ENCODE measurements around the gene TMA16.
A peak's percentile ranks its signal among the peaks of the same experiment; 100 is the strongest.
"Not testable (repeated sequence)": the region's sequence is repeated elsewhere in the genome, so short reads cannot be mapped to it uniquely, and the experiment has no call there.

Gene TMA16

GRCh38 chr4:163515198-163515597 lies 20.7 kb downstream of the TMA16 start:
- no peak for DNase-seq (ENCODE audit: low read depth)

DNA sequence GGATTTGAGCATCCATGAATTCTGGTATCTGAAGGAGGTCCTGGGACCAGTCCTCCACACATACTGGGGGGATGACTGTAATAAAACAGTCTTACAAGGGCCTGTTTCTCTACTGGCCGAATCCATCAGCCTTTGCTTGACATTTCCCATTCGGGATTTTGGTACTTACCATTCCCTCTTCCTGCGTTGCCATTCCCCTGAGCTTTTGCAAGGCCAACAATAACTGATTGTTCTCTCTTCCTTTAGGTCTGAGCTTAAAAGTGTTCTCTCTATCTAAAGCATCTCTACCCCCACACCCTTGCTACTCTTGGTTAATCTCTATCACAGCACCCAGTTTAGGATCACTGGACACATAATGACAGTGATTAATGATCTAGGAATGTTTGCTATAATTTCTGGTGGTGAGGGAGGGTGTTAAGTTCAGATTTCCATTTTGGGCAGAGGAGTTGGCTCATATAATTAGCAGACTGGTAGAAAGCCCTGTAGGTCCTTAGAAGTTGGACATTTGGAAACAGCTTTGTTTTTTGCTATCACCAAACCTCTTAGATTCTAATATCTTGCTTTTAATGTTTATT lies 29.4 kb downstream of the TMA16 start:
- DNase-seq (ENCODE audit: low read depth) = no peak

GRCh38 chr4:163525982-163526381 lies 31.5 kb downstream of the TMA16 start:
- no peak for DNase-seq (ENCODE audit: low read depth)

DNA sequence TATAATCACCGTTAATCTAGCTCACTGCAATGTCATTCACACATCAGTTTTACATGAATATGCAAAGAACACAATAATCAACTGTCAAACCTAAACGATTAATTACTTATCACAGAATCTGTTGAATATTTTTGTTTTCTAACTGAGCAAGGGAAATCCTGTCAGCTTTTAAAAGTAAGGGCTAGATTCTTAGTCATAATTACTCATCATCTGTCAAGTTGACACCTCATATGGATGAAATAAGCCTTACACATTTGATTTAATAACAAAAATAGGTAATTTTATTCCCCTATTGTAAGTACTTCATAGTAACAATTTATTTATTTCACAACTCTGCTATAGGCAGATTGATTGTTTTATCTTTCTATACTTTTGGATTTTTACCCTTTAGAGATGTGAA lies 32.7 kb downstream of the TMA16 start:
- no peak for DNase-seq (ENCODE audit: low read depth)

- DNase-seq (ENCODE audit: low read depth) = no peak
These were observed 34.2 kb downstream of the TMA16 start for GRCh38 chr4:163528653-163529052.

GRCh38 chr4:163534056-163534455 lies 39.6 kb downstream of the TMA16 start:
- no peak for DNase-seq (ENCODE audit: low read depth)

GRCh38 chr4:163535657-163536056 lies 41.2 kb downstream of the TMA16 start:
- DNase-seq (ENCODE audit: low read depth) = no peak

DNA sequence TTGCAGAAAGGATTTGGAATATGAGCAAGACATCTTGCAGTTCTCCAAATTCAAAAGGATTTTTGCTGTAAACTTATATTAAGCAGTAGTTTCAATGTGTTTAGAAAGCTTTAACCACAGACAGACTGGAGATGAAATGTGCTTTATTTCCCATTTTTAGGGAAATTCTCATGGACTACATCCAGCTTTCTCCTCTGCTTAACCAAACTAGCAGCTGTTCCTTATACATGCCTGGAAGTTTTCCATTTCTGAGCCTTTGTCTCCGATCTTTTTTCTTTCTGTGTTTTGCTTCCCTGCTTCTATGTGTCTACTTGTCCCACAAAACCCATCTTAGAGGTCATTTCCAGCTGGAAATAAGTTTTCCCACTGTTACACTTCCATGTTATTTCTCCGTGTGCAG lies 41.6 kb downstream of the TMA16 start:
- no peak for DNase-seq (ENCODE audit: low read depth)

GRCh38 chr4:163537114-163537513 lies 42.6 kb downstream of the TMA16 start:
- no peak for DNase-seq (ENCODE audit: low read depth)

DNA sequence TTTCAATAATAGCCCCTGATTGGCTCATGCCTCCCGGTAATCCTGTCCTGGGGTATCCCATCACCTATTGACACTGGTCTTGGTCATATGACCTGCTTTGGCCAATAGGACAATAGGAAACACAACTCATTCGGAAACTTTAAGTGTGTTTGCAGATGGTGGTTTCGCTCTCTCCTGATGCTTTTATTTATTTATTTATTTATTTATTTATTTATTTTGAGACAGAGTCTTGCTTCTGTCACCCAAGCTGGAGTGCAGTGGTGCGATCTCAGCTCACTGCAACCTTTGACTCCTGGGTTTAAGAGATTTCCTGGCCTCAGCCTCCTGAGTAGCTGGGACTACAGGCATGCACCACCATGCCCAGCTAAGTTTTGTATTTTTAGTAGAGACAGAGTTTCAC lies 44.3 kb downstream of the TMA16 start:
- DNase-seq (ENCODE audit: low read depth) = not testable (repeated sequence)

- no peak for DNase-seq (ENCODE audit: low read depth)
These were observed 46.0 kb downstream of the TMA16 start for GRCh38 chr4:163540448-163540847.

DNA sequence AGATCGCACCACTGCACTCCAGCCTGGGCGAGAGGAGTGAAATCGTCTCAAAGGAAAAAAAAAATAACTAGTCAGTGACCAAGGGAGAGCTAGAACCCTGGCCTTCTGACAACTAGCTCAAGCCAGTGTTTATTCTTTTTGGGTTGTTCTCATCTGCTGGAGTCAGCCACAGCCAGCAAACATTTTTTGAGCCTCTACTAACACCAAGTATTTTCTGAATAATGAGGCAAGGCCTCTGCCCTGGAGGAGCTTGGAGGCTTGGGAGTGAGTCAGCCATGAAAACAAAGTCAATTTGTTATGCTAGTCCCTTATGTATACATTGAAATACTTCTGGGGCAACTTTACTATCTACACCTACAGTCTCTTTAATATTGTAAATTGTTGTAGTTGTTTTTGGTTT lies 46.5 kb downstream of the TMA16 start:
- DNase-seq (ENCODE audit: low read depth) = no peak

GRCh38 chr4:163542275-163542674 lies 47.8 kb downstream of the TMA16 start:
- DNase-seq (ENCODE audit: low read depth) = no peak

DNA sequence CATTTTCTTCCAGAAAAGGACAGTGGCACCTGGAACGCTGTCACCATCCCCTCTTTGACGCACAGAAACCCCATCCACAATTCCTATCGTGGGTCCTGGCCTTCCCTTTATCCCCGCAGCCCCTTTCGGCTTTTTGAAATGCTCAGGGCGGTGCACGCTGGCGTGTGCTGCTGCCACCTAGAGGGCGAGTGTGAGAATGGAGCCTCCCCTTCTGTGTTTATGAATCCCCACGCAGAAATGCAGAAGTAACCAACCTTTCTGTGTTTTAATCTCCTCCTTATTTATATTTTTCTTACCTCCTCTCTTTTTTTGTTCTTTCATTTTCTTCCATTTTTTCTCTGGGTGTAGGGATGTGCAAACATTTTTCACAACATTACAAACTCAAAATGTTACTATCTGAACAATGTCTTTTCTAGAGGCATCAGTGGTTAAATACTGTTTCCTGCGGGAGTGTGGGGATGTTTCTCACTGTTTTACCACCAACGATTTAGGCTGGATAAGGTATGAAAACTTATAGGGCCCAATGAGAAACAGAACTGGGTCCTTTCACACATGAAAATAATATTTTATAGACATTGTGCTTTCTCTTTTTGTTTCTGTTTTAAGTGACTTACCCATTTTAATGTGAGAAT lies 50.0 kb downstream of the TMA16 start:
- DNase-seq (ENCODE audit: low read depth) = peak; percentile 29

DNA sequence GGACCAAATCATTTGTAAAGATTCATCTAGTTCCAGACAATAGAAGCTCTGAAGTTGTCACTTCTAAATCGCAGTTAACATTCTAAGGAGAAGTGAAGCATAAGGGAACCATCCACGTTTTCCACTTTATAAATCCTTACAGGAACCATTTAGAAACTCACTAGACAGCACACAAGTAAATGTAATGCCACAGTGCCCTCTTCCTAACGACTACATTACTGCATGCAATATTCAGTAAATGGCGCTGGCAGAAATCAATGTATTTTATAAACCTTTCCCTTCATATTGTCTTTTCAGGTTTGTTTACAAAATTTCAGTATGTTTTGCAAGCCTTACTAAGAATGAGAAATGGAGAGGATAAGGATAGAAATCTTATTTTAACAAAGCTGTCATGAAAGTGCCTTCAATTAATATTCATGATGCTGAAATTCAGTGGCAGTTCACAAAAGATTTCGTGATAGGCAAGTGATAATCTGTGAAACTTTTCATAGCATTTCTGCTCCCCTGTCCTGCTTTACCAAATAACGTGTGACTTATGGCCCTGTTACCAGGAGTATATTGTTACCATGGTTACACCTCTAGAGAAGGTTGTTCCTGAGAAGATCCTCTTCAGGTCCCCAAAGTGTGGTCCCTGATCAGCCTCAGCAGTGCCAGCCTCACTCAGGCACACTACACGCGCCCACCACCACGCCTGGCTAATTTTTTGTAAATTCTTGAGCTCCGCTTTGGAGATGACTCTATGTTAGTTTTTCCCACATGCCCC lies 54.2 kb downstream of the TMA16 start:
- DNase-seq (ENCODE audit: low read depth) = no peak

DNA sequence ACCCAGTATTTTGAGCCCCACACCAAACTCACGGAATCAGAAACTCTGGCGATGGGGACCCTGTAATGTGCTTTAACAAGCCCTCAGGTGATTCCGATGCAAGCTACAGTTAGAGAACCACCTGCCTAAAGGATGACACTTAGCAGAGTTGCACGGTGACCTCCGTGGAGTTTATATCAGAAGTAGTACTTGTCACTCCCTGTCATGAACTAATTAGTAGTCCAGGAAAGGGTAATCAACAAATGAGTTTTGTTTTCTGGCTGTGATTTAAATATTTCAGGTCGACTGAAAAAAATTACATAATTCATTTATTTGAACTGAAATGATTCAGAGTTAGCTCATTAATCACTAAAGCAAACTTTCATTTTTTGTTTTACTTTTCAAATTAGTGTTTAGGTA lies 56.4 kb downstream of the TMA16 start:
- DNase-seq (ENCODE audit: low read depth) = no peak

GRCh38 chr4:163553146-163553545 lies 58.7 kb downstream of the TMA16 start:
- DNase-seq (ENCODE audit: low read depth) = no peak

DNA sequence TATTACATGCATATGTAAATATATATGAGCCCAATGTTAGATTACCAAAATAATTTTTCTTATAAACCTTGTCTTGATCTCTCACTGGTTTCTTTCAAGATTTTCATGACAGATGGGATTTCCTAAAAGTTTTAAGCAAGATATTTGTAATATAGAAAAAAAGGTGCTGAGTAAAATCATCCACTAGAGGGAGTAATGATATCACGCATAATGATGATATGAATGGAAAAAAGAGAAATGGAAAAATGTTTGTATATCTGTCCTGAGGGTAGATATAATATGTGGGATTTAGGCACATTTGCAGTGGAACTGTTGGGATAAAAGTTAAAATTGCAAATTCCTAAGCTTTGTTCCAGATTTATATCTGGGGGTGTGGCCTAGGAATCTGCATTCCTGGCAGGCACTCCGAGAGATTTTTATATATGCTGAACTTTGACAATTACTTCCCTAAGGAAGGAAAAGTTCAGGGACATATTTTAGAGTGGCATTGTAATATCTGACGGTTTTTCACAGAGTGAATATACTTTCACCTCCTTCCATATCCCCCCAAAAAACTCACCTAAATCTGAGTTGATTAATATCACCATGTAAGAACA lies 60.5 kb downstream of the TMA16 start:
- no peak for DNase-seq (ENCODE audit: low read depth)

DNA sequence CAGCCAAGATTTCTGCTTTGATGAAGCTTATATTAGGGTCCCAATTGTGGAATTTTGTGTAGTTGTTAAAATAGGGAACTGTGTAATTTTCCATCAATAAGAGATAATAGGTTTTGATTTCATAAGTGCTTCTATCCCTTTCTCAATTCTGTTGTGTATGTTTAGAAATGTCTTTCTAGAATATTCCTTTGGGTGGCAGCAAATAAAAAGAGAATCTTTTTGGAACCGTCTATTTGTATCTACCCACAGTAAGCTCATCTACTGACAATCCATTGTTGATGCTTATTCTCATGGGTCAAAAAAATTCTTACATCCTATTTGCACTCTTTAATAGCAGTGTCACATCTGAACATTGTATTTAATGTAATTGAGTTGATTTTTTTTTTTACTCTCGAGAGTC lies 61.7 kb downstream of the TMA16 start:
- no peak for DNase-seq (ENCODE audit: low read depth)

- no peak for DNase-seq (ENCODE audit: low read depth)
These were observed 62.3 kb downstream of the TMA16 start for GRCh38 chr4:163556650-163557391.

GRCh38 chr4:163558539-163559044 lies 64.1 kb downstream of the TMA16 start:
- no peak for DNase-seq (ENCODE audit: low read depth)

GRCh38 chr4:163562496-163562895 lies 68.0 kb downstream of the TMA16 start:
- DNase-seq (ENCODE audit: low read depth) = no peak
